Measurements from ENCODE around the gene ASIC4. TPM values are rescaled to one million over a fixed set of nuclear protein-coding genes. Genes with fewer than 3 reads are reported as not detected.

Gene ASIC4
- total and polyA plus RNA-seq, 2 of the 13 experiments (the other 11 are each of a cell fraction or from before 2014, with no cell fraction given) = 0.03 TPM; not detected in 1

GRCh38 chr2:219494952-219495530 lies 19.2 kb upstream of the ASIC4 start (continued):
- TF ChIP-seq EZH2 (conservative IDR thresholded peaks at IDR 0.05; ENCODE audit: low read depth, low read length) = 0 out of 2 replicates have a peak, but pooled peaks have one; percentile 54
- TF ChIP-seq SIN3A (IDR thresholded peaks at IDR 0.05; ENCODE audit: borderline replicate concordance, low read depth, low read length) = 0 out of 2 replicates have a peak, but pooled peaks have one; percentile 12
- no peak for TF ChIP-seq ZNF337 (CRISPR knock-in tag; IDR thresholded peaks at IDR 0.05; ENCODE audit: borderline replicate concordance, low read depth)

GRCh38 chr2:219495531-219496122 lies 18.7 kb upstream of the ASIC4 start:
- Histone ChIP-seq H3K4me1 (ENCODE audit: insufficient read depth, low read length) (peaks cover 44% of the 10 kb centered on the region), H3K36me3 (replicated peaks in 1 of 2; ENCODE audit: control insufficient read depth in 1 of 2, insufficient read depth in 2 of 2, low read length in 2 of 2) (no peaks in the 10 kb centered on the region), H3K9ac (ENCODE audit: insufficient read depth, low read depth, low read length) (no peak overlapping the region), H3K79me2 (ENCODE audit: insufficient read depth, low read length) (peaks cover 12% of the 10 kb centered on the region), H3K4me2 (ENCODE audit: low read depth, low read length) (peak overlapping the region; percentile 48), H3K27me3 (ENCODE audit: control insufficient read depth in 1 of 2, insufficient read depth in 2 of 2, low read length in 2 of 2) (peaks cover 19 to 69% of the 10 kb centered on the region in 2 experiments; a peak in 4 of 5 replicates), H4K20me1 (ENCODE audit: insufficient read depth, low read length) (no peaks in the 10 kb centered on the region), H3K4me3 (replicated peaks in 1 of 3; ENCODE audit: insufficient read depth in 1 of 3, low read depth in 2 of 3, low read length in 3 of 3) (peak overlapping the region in 1 of 3 experiments; percentile 17; a peak in 1 of 6 replicates), H3K27ac (ENCODE audit: extremely low read length, insufficient read depth, low read length) (no peak overlapping the region), H3K9me3 (ENCODE audit: low read length) (no peaks in the 10 kb centered on the region), H2AFZ (ENCODE audit: low read length) (no peak overlapping the region)
- intact Hi-C loops (cut with micrococcal nuclease; ENCODE audit: unreplicated experiment) (loop anchor here (1.0 to 5.0 kb wide), 4 partner anchors 15 to 108 kb away; partner anchors contain the start of genes DNPEP and STK11IP), in situ Hi-C loops (cut with HindIII; ENCODE audit: extremely low pct_ligation_motif_present, low pct_unique_long_range_greater_than_20kb) (no loop called here)
- 21% methylated on average over 5 of the region's 14 CpGs for WGBS (ENCODE audit: low lambda C conversion rate)
- POLR2A ChIA-PET = interaction anchor here (0.8 to 1.4 kb wide), 6 partner anchors 14 to 107 kb away, joined by 3 to 14 read pairs (median 4); no protein-coding TSS in a partner anchor
- peak; percentile 75 for FAIRE-seq
- CTCF ChIA-PET (ENCODE audit: low intra/inter-chr PET ratio, low total read pairs) = interaction anchor here (0.6 to 4.5 kb wide), 6 partner anchors 14 to 1070 kb away, joined by 3 to 53 read pairs (median 5); no protein-coding TSS in a partner anchor
- ATAC-seq = peak; percentile 51
- peak; percentile 85 for DNase-seq (ENCODE audit: low spot score)
- no TSS peak for BruUV-seq (replicated peaks)
- TF ChIP-seq EEA1 (CRISPR knock-in tag; IDR thresholded peaks at IDR 0.05; ENCODE audit: borderline replicate concordance) = no peak
- no peak for TF ChIP-seq SPEN (CRISPR knock-in tag; IDR thresholded peaks at IDR 0.05; ENCODE audit: low read depth)
- TF ChIP-seq ZNF180 (CRISPR knock-in tag; IDR thresholded peaks at IDR 0.05; ENCODE audit: borderline replicate concordance, low read depth) = no peak
- no peak for TF ChIP-seq ZMYM2 (CRISPR knock-in tag; IDR thresholded peaks at IDR 0.05)
- TF ChIP-seq KAT2B (IDR thresholded peaks at IDR 0.05; ENCODE audit: borderline replicate concordance, low read depth, low read length) = no peak
- no peak for TF ChIP-seq MED13 (CRISPR knock-in tag; IDR thresholded peaks at IDR 0.05)
- no peak for TF ChIP-seq ONECUT2 (CRISPR knock-in tag; IDR thresholded peaks at IDR 0.05)
- peak; percentile 20; the same call in 1 of the 2 replicates for TF ChIP-seq TFE3 (CRISPR knock-in tag; IDR thresholded peaks at IDR 0.05)
- no peak for TF ChIP-seq NRL (CRISPR knock-in tag; IDR thresholded peaks at IDR 0.05; ENCODE audit: borderline replicate concordance)
- no peak for TF ChIP-seq KLF6 (CRISPR knock-in tag; IDR thresholded peaks at IDR 0.05)
- no peak for TF ChIP-seq ZFP36 (IDR thresholded peaks at IDR 0.05; ENCODE audit: borderline replicate concordance, low read depth, low read length, partially characterized antibody)
- TF ChIP-seq TRAFD1 (CRISPR knock-in tag; IDR thresholded peaks at IDR 0.05; ENCODE audit: borderline replicate concordance) = no peak
- no peak for TF ChIP-seq ZNF546 (CRISPR knock-in tag; conservative IDR thresholded peaks at IDR 0.05)
- TF ChIP-seq THAP11 (CRISPR knock-in tag; IDR thresholded peaks at IDR 0.05) = peak; percentile 77
- TF ChIP-seq TOPORS (CRISPR knock-in tag; IDR thresholded peaks at IDR 0.05) = no peak
- no peak for TF ChIP-seq ZNF468 (CRISPR knock-in tag; IDR thresholded peaks at IDR 0.05)
- no peak for TF ChIP-seq ZNF282 (IDR thresholded peaks at IDR 0.05; ENCODE audit: partially characterized antibody)
- TF ChIP-seq TSC22D2 (CRISPR knock-in tag; IDR thresholded peaks at IDR 0.05; ENCODE audit: borderline replicate concordance) = no peak

All from HepG2 (cell line).